Lung (tissue), 12 donors: Measurements from ENCODE around the gene EXOC6B. TPM values are rescaled to one million over a fixed set of nuclear protein-coding genes. Genes with fewer than 3 reads are reported as not detected.

ENCODE experiments used
- ATAC-seq: fragments of 200-7000 bp; cut with Tn5 transposase; one replicate; pipeline ENCODE4 v1.9.1; 2020; ENCODE audit warnings: moderate number of reproducible peaks; ENCODE audit not compliant: insufficient read depth, low FRiP score
- DNase-seq, 3 donors: peaks; one replicate each; pipeline ENCODE4 v3.0.0-alpha.2; 2013 to 2017
- H3K27ac ChIP-seq, 2 donors: one replicate each; pipeline ENCODE4 v1.5.1; 2013; ENCODE audit warnings: mild to moderate bottlenecking in 2 of 2, moderate library complexity in 2 of 2, control low read depth in 1 of 2, inconsistent platforms in 1 of 2, low read depth in 1 of 2, low read length in 1 of 2
- H3K27me3 ChIP-seq, 3 donors: one replicate each; pipeline ENCODE4 v1.5.1; 2013; ENCODE audit warnings: low read length in 2 of 3; ENCODE audit not compliant: control insufficient read depth in 3 of 3, insufficient read depth in 3 of 3
- H3K36me3 ChIP-seq, 4 donors: one replicate each; pipeline ENCODE4 v1.5.1; 2013; ENCODE audit warnings: low read length in 4 of 4, mild to moderate bottlenecking in 1 of 4, moderate library complexity in 1 of 4; ENCODE audit not compliant: control insufficient read depth in 4 of 4, insufficient read depth in 4 of 4
- H3K4me1 ChIP-seq, 5 donors: one replicate each; pipeline ENCODE4 v1.5.1; 2013; ENCODE audit warnings: low read length in 5 of 5, mild to moderate bottlenecking in 2 of 5, moderate library complexity in 1 of 5; ENCODE audit not compliant: control insufficient read depth in 5 of 5, insufficient read depth in 5 of 5
- H3K4me3 ChIP-seq: one replicate; pipeline ENCODE4 v1.5.1; 2013; ENCODE audit warnings: mild to moderate bottlenecking, control low read depth, moderate library complexity
- H3K9ac ChIP-seq, 2 donors: one replicate each; pipeline ENCODE4 v1.5.1; 2013; ENCODE audit warnings: low read length in 2 of 2, control low read depth in 1 of 2; ENCODE audit not compliant: insufficient read depth in 1 of 2
- H3K9me3 ChIP-seq, 4 donors: one replicate each; pipeline ENCODE4 v1.5.1; 2013; ENCODE audit warnings: low read length in 3 of 4, mild to moderate bottlenecking in 1 of 4, moderate library complexity in 1 of 4; ENCODE audit not compliant: control insufficient read depth in 4 of 4, insufficient read depth in 3 of 4
- WGBS, 2 donors: extraction: QIAGEN DNeasy Blood & Tissue Kit; methylation state at CpG; one replicate each; pipeline ENCODE4 v1.1.7; 2013; 5-methylcytosine and 5-hydroxymethylcytosine counted together
- polyA plus RNA-seq, 2 donors: library from polyadenylated mRNA; stranded (reverse); fragments of 200-250 nt; gene quantifications; one replicate each; pipeline ENCODE4 v1.2.1, GENCODE V29; 2013
- total RNA-seq, 2 donors: library from RNA; depleted of rRNA in 1 of 2; stranded (reverse); fragments of >200 nt in 1 of 2; gene quantifications; one replicate each; pipeline ENCODE4 v1.2.1, GENCODE V29; 2014 to 2021
- TF ChIP-seq, protein P1 (sequence below): IDR thresholded peaks from 2 replicates; pipeline ENCODE4 v1.5.1; 2012; ENCODE audit warnings: mild to moderate bottlenecking; ENCODE audit errors: control extremely low read depth, extremely low read depth
- donor health status: control.
- donor health status: control.
- donor health status: Bipolar disorder and iron deficiency.
- donor health status: healthy.
- donor health status: DM: yes; HTN: yes; CAD: no.

EXOC6B gene
- total and polyA plus RNA-seq, 4 donors, result 3.3 to 46.0 (median 12.7) TPM

DNA sequence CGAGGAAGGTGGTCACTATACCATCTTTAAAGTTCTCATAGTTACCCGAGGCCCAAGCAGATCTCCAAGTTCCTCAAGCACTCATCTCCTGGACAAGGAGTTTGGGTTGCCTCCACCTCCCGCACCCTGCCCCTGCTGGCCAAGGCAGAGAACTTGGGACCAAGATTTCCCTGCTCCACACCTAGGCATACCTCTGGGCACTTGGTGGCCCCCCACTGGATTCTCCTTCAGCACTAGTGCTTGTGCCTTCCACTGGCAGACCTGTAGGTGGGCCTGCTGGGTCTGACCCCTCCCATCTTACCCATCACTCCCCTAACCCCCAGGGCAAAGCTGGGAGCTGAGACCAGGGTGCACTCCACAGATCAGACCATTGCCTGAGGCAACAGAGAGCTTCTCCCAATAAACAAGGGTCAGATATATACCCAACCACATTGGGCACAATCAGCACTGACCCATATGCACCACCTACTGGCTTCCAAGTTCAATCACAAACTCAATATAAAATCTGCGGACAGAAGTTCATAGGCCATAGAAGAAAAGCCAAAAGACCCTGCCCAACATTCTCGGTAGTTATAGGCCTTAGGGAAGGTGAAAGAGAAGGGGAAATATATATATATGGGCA is 244.2 kb downstream of the EXOC6B start:
- WGBS, 2 donors, result 71 to 84% methylated on average over 5 of the region's 5 CpGs
- ATAC-seq, result no peak
- H3K36me3 ChIP-seq, result no peaks in the 10 kb centered on the region
- H3K4me3 ChIP-seq, result no peak overlapping the region
- no peaks in the 10 kb centered on the region for H3K9me3 ChIP-seq
- peaks cover 0 to 8% (median 3%) of the 10 kb centered on the region in 5 donors for H3K4me1 ChIP-seq
- no peaks in the 10 kb centered on the region for H3K27me3 ChIP-seq
- no peak overlapping the region for H3K9ac ChIP-seq
- DNase-seq, result no peak
- no peak overlapping the region for H3K27ac ChIP-seq
- TF ChIP-seq, protein P1, sequence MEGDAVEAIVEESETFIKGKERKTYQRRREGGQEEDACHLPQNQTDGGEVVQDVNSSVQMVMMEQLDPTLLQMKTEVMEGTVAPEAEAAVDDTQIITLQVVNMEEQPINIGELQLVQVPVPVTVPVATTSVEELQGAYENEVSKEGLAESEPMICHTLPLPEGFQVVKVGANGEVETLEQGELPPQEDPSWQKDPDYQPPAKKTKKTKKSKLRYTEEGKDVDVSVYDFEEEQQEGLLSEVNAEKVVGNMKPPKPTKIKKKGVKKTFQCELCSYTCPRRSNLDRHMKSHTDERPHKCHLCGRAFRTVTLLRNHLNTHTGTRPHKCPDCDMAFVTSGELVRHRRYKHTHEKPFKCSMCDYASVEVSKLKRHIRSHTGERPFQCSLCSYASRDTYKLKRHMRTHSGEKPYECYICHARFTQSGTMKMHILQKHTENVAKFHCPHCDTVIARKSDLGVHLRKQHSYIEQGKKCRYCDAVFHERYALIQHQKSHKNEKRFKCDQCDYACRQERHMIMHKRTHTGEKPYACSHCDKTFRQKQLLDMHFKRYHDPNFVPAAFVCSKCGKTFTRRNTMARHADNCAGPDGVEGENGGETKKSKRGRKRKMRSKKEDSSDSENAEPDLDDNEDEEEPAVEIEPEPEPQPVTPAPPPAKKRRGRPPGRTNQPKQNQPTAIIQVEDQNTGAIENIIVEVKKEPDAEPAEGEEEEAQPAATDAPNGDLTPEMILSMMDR, result no peak

DNA sequence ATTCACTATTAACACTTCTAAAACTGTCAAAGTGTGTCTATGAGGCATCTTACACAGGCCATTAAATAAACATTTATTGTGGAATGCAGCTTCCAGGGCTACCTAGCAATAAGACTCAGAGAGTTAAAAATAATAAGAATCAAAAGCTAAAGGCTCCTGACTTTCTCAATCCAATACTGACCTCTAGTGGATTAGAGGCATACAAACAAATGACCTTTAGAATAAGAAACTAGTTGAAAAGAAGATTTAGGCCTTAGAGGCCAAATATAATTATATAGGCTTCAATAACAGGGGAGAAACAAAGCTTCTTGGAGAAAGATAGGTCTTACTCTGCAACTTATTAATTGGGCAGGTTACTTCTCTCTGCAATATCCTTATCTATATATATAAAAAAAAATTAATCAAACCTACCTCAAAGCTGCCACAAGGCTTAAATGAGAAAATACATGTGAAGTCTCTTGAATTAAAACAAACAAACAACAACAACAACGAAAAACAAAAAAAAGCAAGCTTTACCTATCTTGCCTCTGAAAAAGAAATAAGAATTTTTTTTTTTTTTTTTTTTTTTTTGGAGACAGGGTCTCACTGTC is 246.1 kb downstream of the EXOC6B start:
- H3K36me3 ChIP-seq, result no peaks in the 10 kb centered on the region
- TF ChIP-seq, protein P1, result peak; percentile 33
- no peak overlapping the region for H3K27ac ChIP-seq
- DNase-seq (peak in 2 of 3 donors; percentile 80 to 81), ATAC-seq (peak; percentile 47)
- H3K4me3 ChIP-seq, result no peak overlapping the region
- peaks cover 0 to 13% (median 4%) of the 10 kb centered on the region in 5 donors for H3K4me1 ChIP-seq
- 38 to 69% methylated on average over 1 of the region's 1 CpG for WGBS, 2 donors
- H3K9ac ChIP-seq, result no peak overlapping the region
- H3K27me3 ChIP-seq, result no peaks in the 10 kb centered on the region
- H3K9me3 ChIP-seq, result no peaks in the 10 kb centered on the region

DNA sequence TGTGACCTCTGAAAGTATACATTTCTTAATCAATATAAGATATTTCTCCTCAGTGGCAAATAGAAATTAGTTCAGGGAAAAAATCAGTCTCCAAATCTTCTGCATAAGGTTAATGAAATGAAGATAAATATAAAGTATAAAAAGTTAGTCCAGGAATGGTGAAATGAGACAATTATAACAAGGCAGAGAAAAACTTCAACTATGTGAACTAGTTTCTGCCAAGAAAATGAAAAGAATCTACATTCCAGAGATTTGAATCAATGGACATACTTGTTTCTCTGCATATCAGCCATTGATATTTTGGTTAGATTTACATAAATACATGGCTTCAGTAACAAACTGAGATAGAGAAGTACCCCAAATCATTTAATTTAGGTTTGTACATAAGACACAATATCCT is 249.0 kb downstream of the EXOC6B start:
- Histone ChIP-seq H3K36me3 (no peaks in the 10 kb centered on the region), H3K27me3 (no peaks in the 10 kb centered on the region), H3K4me3 (no peak overlapping the region), H3K4me1 (peaks cover 0 to 15% (median 4%) of the 10 kb centered on the region in 5 donors), H3K9ac (no peak overlapping the region), H3K9me3 (no peaks in the 10 kb centered on the region), H3K27ac (no peak overlapping the region)
- ATAC-seq (no peak), DNase-seq (peak in 2 of 3 donors; percentile 8 to 19)
- TF ChIP-seq, protein P1, result no peak

DNA sequence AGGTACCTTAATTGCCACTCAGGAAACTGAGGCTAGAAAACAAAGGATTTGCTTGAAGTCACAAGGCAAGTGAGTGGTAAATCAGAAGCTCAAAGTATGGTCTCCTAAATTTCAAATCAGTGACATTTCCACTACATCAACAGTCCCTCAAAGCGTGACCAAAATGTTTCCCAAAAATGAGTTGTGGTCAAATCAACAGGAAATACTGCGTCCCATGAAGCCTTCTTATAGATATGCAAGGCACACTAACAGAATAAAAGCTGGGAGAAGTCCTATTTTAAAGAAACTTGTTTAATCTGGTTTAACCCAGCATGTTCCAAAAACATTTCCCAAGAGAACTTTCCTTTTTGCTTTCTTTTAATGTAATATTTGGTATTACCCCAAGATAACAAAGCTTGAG is 249.4 kb downstream of the EXOC6B start:
- Histone ChIP-seq H3K9ac (no peak overlapping the region), H3K27ac (no peak overlapping the region), H3K9me3 (no peaks in the 10 kb centered on the region), H3K36me3 (no peaks in the 10 kb centered on the region), H3K4me3 (no peak overlapping the region), H3K4me1 (peaks cover 0 to 15% (median 4%) of the 10 kb centered on the region in 5 donors), H3K27me3 (no peaks in the 10 kb centered on the region)
- TF ChIP-seq, protein P1, result no peak
- peak in 2 of 3 donors; percentile 22 to 46 for DNase-seq
- ATAC-seq, result no peak
- WGBS, 2 donors, result 39 to 66% methylated on average over 2 of the region's 2 CpGs
